A673 (cell line): ENCODE data around the gene CPA1. TPM values are rescaled to one million over a fixed set of nuclear protein-coding genes. Genes with fewer than 3 reads are reported as not detected.

Experiments used
- BruUV-seq: library from RNA; stranded (reverse); fragments of 400-500 nt; replicated peaks from 2 replicates; lab custom pipeline; 2021; lab: Mats Ljungman, UMichigan
- CTCF ChIA-PET: fragments of 300-600 bp; sonication (Branson Sonifier 250); formaldehyde crosslinking; loops from one replicate; lab custom pipeline; 2022; ENCODE audit warnings: antibody characterized with exemption; lab: Charles Lee
- POLR2A ChIA-PET: fragments of 300-600 bp; sonication (Branson Sonifier 250); formaldehyde crosslinking; loops from one replicate; lab custom pipeline; 2022; ENCODE audit warnings: antibody characterized with exemption; ENCODE audit not compliant: low non-redundant PET; lab: Charles Lee
- DNase-seq: peaks from one replicate; pipeline ENCODE4 v3.0.0-alpha.2; 2015; ENCODE audit warnings: low spot score
- H3K27ac ChIP-seq: fragments of 200-600 bp; sonication (generic); 2 replicates; pipeline ENCODE4 v1.5.1; 2016; ENCODE audit warnings: mixed run types, low read depth, mild to moderate bottlenecking, mixed read lengths, antibody characterized with exemption, low read length; ENCODE audit not compliant: poor library complexity, severe bottlenecking
- H3K27me3 ChIP-seq: fragments of 200-600 bp; sonication (generic); replicated peaks from 2 replicates; pipeline ENCODE4 v1.6.1; 2017; ENCODE audit warnings: mixed run types, low read depth, mild to moderate bottlenecking, mixed read lengths, antibody characterized with exemption, low read length; ENCODE audit not compliant: insufficient read depth, poor library complexity
- H3K36me3 ChIP-seq: fragments of 200-600 bp; sonication (generic); 2 replicates; pipeline ENCODE4 v1.6.1; 2016; ENCODE audit warnings: mixed run types, mild to moderate bottlenecking, mixed read lengths, antibody characterized with exemption, low read length; ENCODE audit not compliant: insufficient read depth, poor library complexity, severe bottlenecking
- H3K4me1 ChIP-seq: fragments of 200-600 bp; sonication (generic); 2 replicates; pipeline ENCODE4 v1.6.1; 2017; ENCODE audit warnings: mixed run types, mild to moderate bottlenecking, mixed read lengths, antibody characterized with exemption, low read length; ENCODE audit not compliant: insufficient read depth, poor library complexity, severe bottlenecking
- H3K4me3 ChIP-seq: fragments of 200-600 bp; sonication (generic); 2 replicates; pipeline ENCODE4 v1.5.1; 2016; ENCODE audit warnings: low read depth, mixed run types, mild to moderate bottlenecking, mixed read lengths, low read length; ENCODE audit not compliant: poor library complexity, severe bottlenecking
- H3K9me3 ChIP-seq: fragments of 200-600 bp; sonication (generic); 2 replicates; pipeline ENCODE4 v1.6.1; 2016; ENCODE audit warnings: mixed run types, low read depth, mild to moderate bottlenecking, mixed read lengths, antibody characterized with exemption, low read length; ENCODE audit not compliant: poor library complexity, severe bottlenecking
- EZH2 ChIP-seq: fragments of 200-600 bp; sonication (generic); IDR thresholded peaks from 2 replicates; pipeline ENCODE4 v1.6.1; 2017; ENCODE audit warnings: borderline replicate concordance, low read depth, mild to moderate bottlenecking, mixed read lengths, antibody characterized with exemption, low read length; ENCODE audit not compliant: poor library complexity, severe bottlenecking
- intact Hi-C: fragments of 100-400 bp; cut with micrococcal nuclease; formaldehyde crosslinking; loops from one replicate; pipeline ENCODE4 v1.10.0; 2022; ENCODE audit not compliant: unreplicated experiment
- total RNA-seq: library from RNA; stranded (reverse); gene quantifications from 2 replicates; pipeline ENCODE4 v1.2.3, GENCODE V29; 2021
- TF ChIP-seq, protein P1 (sequence below): fragments of 300-800, 200-600 bp; sonication (generic); conservative IDR thresholded peaks from 2 replicates; pipeline ENCODE4 v1.5.1; 2017; ENCODE audit warnings: low read depth, mild to moderate bottlenecking, antibody characterized with exemption, low read length, moderate library complexity, mixed read lengths

The CPA1 gene
- total RNA-seq, 1 experiment from 2014 or later: not detected

DNA sequence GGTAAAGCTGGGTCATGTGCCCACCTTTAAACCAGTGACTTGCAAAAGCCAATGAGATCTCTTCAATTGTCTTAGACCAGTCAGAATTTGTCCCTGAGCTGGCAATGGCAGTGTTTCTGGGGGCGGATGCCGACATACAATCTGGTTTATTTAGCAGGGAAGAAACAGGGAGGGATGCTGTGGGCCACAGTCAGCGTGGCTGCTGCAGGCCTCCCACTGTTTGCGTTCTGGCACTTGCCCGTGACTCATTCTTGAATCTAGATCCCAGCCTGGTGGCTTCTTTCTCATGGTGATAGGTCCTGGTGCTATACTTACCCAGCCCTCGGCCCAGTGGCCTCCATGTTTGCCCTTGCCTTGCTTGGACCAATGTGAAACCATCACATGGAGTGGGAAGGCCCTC is 3.1 kb upstream of the CPA1 start:
- DNase-seq: no peak
- H3K9me3 ChIP-seq: no peaks in the 10 kb centered on the region
- H3K27ac ChIP-seq: no peak overlapping the region
- CTCF ChIA-PET: no interaction called here
- no peak overlapping the region for H3K4me3 ChIP-seq
- H3K4me1 ChIP-seq: no peaks in the 10 kb centered on the region
- no peaks in the 10 kb centered on the region for H3K36me3 ChIP-seq
- H3K27me3 ChIP-seq: no peaks in the 10 kb centered on the region
- BruUV-seq: no TSS peak
- POLR2A ChIA-PET: no interaction called here
- intact Hi-C loops: no loop called here
- TF ChIP-seq, protein P1, sequence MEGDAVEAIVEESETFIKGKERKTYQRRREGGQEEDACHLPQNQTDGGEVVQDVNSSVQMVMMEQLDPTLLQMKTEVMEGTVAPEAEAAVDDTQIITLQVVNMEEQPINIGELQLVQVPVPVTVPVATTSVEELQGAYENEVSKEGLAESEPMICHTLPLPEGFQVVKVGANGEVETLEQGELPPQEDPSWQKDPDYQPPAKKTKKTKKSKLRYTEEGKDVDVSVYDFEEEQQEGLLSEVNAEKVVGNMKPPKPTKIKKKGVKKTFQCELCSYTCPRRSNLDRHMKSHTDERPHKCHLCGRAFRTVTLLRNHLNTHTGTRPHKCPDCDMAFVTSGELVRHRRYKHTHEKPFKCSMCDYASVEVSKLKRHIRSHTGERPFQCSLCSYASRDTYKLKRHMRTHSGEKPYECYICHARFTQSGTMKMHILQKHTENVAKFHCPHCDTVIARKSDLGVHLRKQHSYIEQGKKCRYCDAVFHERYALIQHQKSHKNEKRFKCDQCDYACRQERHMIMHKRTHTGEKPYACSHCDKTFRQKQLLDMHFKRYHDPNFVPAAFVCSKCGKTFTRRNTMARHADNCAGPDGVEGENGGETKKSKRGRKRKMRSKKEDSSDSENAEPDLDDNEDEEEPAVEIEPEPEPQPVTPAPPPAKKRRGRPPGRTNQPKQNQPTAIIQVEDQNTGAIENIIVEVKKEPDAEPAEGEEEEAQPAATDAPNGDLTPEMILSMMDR: no peak
- TF ChIP-seq EZH2: no peak

DNA sequence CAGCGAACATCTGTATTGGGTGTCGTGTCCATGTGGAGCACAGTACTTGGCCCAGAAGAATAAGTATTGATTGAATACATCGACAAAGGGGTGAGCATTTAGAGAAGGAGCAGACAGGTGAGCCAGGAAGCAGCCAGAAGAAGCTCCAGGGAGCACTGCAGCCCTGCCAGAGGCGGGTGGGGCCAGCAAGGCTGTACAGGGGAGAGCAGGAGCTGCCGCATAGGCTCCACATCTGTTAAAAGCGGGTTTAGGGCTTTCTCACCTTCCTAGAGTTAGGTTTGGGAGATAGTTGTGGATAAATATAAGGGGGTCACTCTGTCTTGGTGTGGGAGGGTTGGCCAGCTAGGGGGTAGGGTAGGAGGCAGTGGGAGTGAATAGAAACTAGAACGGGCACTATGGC is 1.3 kb upstream of the CPA1 start:
- no peak for DNase-seq
- H3K27ac ChIP-seq: no peak overlapping the region
- H3K27me3 ChIP-seq: no peaks in the 10 kb centered on the region
- CTCF ChIA-PET: no interaction called here
- no peak overlapping the region for H3K4me3 ChIP-seq
- no peaks in the 10 kb centered on the region for H3K4me1 ChIP-seq
- H3K9me3 ChIP-seq: no peaks in the 10 kb centered on the region
- no peaks in the 10 kb centered on the region for H3K36me3 ChIP-seq
- POLR2A ChIA-PET: no interaction called here
- TF ChIP-seq, protein P1: no peak
- no peak for TF ChIP-seq EZH2
- BruUV-seq: no TSS peak
- intact Hi-C loops: no loop called here

DNA sequence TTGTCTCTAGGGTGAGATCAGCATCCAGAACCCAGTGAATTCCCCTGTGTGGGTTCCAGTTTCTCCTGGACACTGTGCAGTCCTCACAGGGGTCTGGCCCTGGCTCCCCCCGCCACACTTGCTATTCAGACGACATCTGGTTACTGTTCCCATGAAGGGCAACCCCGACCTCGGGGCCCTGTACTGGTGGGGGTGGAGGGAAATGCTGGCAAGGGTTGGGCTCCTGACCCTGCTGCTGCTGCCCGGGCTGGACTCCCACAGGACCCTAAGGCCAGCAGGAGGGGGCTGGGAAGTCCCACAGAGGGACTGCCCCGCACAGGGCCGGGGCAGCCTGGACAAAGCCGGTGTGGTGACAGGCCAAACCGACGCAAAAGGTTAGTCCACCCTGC is 768 bp upstream of the CPA1 start:
- BruUV-seq: no TSS peak
- Histone ChIP-seq H3K4me1 (no peaks in the 10 kb centered on the region), H3K4me3 (no peak overlapping the region), H3K36me3 (no peaks in the 10 kb centered on the region), H3K27ac (no peak overlapping the region), H3K27me3 (no peaks in the 10 kb centered on the region), H3K9me3 (no peaks in the 10 kb centered on the region)
- CTCF ChIA-PET: no interaction called here
- DNase-seq: no peak
- POLR2A ChIA-PET: no interaction called here
- intact Hi-C loops: no loop called here
- TF ChIP-seq, protein P1: no peak
- TF ChIP-seq EZH2: no peak
